ENCODE results near the gene TWNK.

GRCh38 chr10:100987685-100988049, 324 bp downstream of the TWNK start:
- TF ChIP-seq, protein P1, sequence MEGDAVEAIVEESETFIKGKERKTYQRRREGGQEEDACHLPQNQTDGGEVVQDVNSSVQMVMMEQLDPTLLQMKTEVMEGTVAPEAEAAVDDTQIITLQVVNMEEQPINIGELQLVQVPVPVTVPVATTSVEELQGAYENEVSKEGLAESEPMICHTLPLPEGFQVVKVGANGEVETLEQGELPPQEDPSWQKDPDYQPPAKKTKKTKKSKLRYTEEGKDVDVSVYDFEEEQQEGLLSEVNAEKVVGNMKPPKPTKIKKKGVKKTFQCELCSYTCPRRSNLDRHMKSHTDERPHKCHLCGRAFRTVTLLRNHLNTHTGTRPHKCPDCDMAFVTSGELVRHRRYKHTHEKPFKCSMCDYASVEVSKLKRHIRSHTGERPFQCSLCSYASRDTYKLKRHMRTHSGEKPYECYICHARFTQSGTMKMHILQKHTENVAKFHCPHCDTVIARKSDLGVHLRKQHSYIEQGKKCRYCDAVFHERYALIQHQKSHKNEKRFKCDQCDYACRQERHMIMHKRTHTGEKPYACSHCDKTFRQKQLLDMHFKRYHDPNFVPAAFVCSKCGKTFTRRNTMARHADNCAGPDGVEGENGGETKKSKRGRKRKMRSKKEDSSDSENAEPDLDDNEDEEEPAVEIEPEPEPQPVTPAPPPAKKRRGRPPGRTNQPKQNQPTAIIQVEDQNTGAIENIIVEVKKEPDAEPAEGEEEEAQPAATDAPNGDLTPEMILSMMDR (IDR thresholded peaks at IDR 0.05; ENCODE audit: low read depth, low read length): no peak
- no peak for TF ChIP-seq POLR2A (IDR thresholded peaks at IDR 0.05; ENCODE audit: extremely low read depth, insufficient read length)
- no peak for TF ChIP-seq MYC (IDR thresholded peaks at IDR 0.05; ENCODE audit: low read depth, low read length)
- TF ChIP-seq, protein P2, sequence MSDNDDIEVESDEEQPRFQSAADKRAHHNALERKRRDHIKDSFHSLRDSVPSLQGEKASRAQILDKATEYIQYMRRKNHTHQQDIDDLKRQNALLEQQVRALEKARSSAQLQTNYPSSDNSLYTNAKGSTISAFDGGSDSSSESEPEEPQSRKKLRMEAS (IDR thresholded peaks at IDR 0.05; ENCODE audit: low read depth, low read length): no peak
